Right lobe of liver (tissue), 6 donors: ENCODE measurements around the gene OAS3. TPM values are rescaled to one million over a fixed set of nuclear protein-coding genes. Genes with fewer than 3 reads are reported as not detected.

Experiments
- ATAC-seq, 4 donors: fragments of 200-7000 bp; cut with Tn5 transposase; one replicate each; pipeline ENCODE4 v1.9.1; 2020; ENCODE audit warnings: mild to moderate bottlenecking in 4 of 4, moderate library complexity in 4 of 4
- DNase-seq, 3 donors: peaks; one replicate each; pipeline ENCODE4 v3.0.0-alpha.2; 2020
- H3K27ac ChIP-seq, 3 donors: fragments of 200-600 bp; one replicate each; pipeline ENCODE4 v1.8.0; 2022
- H3K27me3 ChIP-seq, 2 donors: fragments of 200-600 bp; one replicate each; pipeline ENCODE4 v1.8.0; 2022
- H3K36me3 ChIP-seq, 4 donors: fragments of 200-600 bp; sonication (generic) in 1 of 4; one replicate each; pipeline versions ENCODE4 v1.5.1 to v1.8.0; 2017 to 2022; ENCODE audit warnings: control low read depth in 1 of 4
- H3K4me1 ChIP-seq, 4 donors: fragments of 200-600 bp; sonication (generic) in 1 of 4; one replicate each; pipeline versions ENCODE4 v1.5.1 to v1.8.0; 2017 to 2022; ENCODE audit warnings: control low read depth in 1 of 4
- H3K4me3 ChIP-seq, 3 donors: fragments of 200-600 bp; one replicate each; pipeline ENCODE4 v1.8.0; 2022
- H3K9me3 ChIP-seq, 4 donors: fragments of 200-600 bp; sonication (generic) in 1 of 4; one replicate each; pipeline versions ENCODE4 v1.5.1 to v1.8.0; 2017 to 2022; ENCODE audit warnings: control low read depth in 1 of 4
- POLR2A ChIP-seq: fragments of 450-650 bp; IDR thresholded peaks from one replicate; pipeline ENCODE4 v1.6.1; 2017; ENCODE audit warnings: antibody characterized with exemption, mild to moderate bottlenecking
- WGBS: methylation state at CpG from one replicate; pipeline ENCODE4 v1.1.6; 2018; ENCODE audit warnings: low coverage, low lambda C conversion rate; ENCODE audit not compliant: insufficient coverage; ENCODE audit errors: missing lambda C conversion rate; 5-methylcytosine and 5-hydroxymethylcytosine counted together
- intact Hi-C, 2 donors: fragments of 100-400 bp; cut with DNase I; formaldehyde crosslinking; loops; one replicate each; pipeline versions ENCODE4 v1.11.2 to v1.14.1; 2022
- total RNA-seq, 6 experiments: library from RNA; depleted of rRNA in 2 of 6; stranded (reverse); fragments of >200 nt in 2 of 6; fragmentation: NEBNext Ultra II Directional in 3 of 6; extraction: Animal tissue kit (Norgen Biotek cat#: 25700) in 3 of 6; gene quantifications; one replicate each; pipeline versions ENCODE4 v1.1.0 to v1.2.4, GENCODE V29; 2016 to 2023
- TF ChIP-seq, protein P1 (sequence below), 4 donors: fragments of 200-600 bp in 3 of 4; fragments of 450-650 bp in 1 of 4; IDR thresholded peaks; one replicate each; pipeline versions ENCODE4 v1.5.1 to v1.8.0; 2016 to 2022; ENCODE audit warnings: antibody characterized with exemption in 4 of 4, mild to moderate bottlenecking in 2 of 4
- donor health status: DM: no; HTN: yes; CAD: no.
- donor health status: DM: no; HTN: no; CAD: no.
- donor health status: DM: no; HTN: no; CAD: no.
- donor health status: DM: no; HTN: yes; CAD: no.
- donor health status: DM: no; HTN: yes; CAD: no.

The OAS3 gene
- total RNA-seq, 6 experiments from 2014 or later = 4.4 to 10.2 (median 7.2) TPM

DNA sequence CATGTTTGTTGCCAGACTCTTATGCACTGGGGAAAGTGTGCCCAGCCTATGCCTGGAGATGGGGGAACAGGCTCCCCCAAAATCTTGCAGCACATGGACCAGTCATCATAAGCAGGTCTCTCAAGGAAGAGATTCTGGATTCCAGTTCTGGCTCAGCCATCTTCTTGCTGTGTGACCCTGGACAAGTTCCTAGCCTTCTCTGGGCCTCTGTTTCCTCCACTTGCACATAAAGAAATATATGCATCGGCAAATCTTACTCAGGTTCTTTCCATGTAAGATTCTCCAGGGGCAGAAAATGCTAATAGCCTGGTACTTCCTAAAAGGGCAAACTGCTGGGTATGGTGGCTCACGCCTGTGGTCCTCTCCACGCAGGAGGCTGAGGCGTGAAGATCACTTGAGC is 7.2 kb downstream of the OAS3 start:
- no peak for TF ChIP-seq POLR2A
- TF ChIP-seq, protein P1, sequence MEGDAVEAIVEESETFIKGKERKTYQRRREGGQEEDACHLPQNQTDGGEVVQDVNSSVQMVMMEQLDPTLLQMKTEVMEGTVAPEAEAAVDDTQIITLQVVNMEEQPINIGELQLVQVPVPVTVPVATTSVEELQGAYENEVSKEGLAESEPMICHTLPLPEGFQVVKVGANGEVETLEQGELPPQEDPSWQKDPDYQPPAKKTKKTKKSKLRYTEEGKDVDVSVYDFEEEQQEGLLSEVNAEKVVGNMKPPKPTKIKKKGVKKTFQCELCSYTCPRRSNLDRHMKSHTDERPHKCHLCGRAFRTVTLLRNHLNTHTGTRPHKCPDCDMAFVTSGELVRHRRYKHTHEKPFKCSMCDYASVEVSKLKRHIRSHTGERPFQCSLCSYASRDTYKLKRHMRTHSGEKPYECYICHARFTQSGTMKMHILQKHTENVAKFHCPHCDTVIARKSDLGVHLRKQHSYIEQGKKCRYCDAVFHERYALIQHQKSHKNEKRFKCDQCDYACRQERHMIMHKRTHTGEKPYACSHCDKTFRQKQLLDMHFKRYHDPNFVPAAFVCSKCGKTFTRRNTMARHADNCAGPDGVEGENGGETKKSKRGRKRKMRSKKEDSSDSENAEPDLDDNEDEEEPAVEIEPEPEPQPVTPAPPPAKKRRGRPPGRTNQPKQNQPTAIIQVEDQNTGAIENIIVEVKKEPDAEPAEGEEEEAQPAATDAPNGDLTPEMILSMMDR (IDR thresholded peaks at IDR 0.05) = no peak
- no peaks in the 10 kb centered on the region for H3K9me3 ChIP-seq
- H3K4me3 ChIP-seq = no peak overlapping the region
- no peak for ATAC-seq
- 96% methylated on average over 2 of the region's 4 CpGs for WGBS
- H3K4me1 ChIP-seq = no peaks in the 10 kb centered on the region
- no peaks in the 10 kb centered on the region for H3K27me3 ChIP-seq
- intact Hi-C loops = no loop called here
- DNase-seq = no peak
- no peak overlapping the region for H3K27ac ChIP-seq
- H3K36me3 ChIP-seq = no peaks in the 10 kb centered on the region

DNA sequence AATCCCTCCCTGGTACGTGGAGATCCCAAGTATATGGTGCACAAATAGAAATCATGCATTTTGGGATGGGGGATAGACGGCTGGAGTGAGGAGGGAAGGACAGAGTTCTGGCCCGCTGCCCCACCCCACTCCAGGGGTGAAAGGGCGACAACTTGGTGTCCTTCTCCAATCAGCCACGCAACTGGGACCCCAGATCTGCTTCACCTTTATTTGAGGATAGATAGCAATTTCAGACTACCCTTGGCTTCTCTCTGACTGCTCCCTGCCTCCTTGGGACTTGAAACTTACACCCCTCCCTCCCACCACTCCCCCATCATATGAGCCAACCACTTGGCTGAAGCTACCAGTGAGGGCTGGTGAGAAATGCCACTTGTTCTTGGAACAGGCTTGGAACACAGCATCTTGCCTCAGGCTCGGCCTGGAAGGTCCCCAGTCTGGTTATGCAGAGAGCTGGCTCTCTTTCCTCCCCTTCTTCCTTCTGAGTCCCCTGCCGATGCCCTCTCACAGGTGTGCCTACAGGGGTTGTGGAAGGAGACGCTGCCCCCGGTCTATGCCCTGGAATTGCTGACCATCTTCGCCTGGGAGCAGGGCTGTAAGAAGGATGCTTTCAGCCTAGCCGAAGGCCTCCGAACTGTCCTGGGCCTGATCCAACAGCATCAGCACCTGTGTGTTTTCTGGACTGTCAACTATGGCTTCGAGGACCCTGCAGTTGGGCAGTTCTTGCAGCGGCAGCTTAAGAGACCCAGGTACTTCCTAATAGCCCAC is 8.1 kb downstream of the OAS3 start:
- H3K27ac ChIP-seq = no peak overlapping the region
- no peaks in the 10 kb centered on the region for H3K36me3 ChIP-seq
- DNase-seq (no peak), ATAC-seq (no peak)
- intact Hi-C loops = no loop called here
- no peaks in the 10 kb centered on the region for H3K4me1 ChIP-seq
- WGBS = 74% methylated on average over 5 of the region's 14 CpGs
- TF ChIP-seq, protein P1 (IDR thresholded peaks at IDR 0.05) = no peak
- TF ChIP-seq POLR2A = no peak
- H3K4me3 ChIP-seq = no peak overlapping the region
- no peaks in the 10 kb centered on the region for H3K9me3 ChIP-seq
- H3K27me3 ChIP-seq = no peaks in the 10 kb centered on the region

DNA sequence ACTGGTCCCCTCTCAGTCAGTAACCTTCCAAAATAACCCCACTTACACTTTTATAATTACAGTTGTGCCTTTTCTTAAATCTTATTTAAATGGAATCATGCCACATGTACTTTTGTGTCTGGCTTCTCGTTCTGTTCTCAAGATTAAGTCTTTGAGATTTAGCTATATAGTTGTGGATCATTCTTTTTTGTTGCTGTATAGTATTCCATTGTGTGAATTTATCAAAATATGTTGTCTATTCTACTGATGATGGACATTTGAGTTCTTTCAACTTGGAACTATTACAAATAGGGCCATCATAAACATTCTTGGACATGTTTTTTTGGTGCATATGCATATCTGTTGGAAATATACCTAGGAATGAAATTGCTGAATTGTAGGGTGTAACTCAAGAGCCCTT is 9.0 kb downstream of the OAS3 start:
- Histone ChIP-seq H3K27ac (no peak overlapping the region), H3K27me3 (no peaks in the 10 kb centered on the region), H3K9me3 (no peaks in the 10 kb centered on the region), H3K4me1 (no peaks in the 10 kb centered on the region), H3K36me3 (no peaks in the 10 kb centered on the region), H3K4me3 (no peak overlapping the region)
- TF ChIP-seq, protein P1 (IDR thresholded peaks at IDR 0.05) = no peak
- 33% methylated on average over 1 of the region's 1 CpG for WGBS
- intact Hi-C loops = no loop called here
- ATAC-seq (no peak), DNase-seq (no peak)

DNA sequence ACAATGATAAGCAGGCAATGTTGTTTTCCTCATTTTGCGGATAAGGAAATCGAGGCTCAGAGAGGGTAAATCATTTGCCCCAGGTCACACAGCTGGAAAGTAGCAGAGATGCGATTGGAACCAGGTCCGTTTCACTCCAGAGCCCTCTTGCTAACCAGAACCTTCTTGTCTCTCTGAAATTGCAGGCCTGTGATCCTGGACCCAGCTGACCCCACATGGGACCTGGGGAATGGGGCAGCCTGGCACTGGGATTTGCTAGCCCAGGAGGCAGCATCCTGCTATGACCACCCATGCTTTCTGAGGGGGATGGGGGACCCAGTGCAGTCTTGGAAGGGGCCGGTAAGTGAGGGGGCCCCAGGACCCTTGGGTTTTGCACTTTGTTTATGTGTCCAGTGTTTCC is 9.5 kb downstream of the OAS3 start:
- no peak overlapping the region for H3K4me3 ChIP-seq
- intact Hi-C loops = no loop called here
- no CpG with 5 or more reads among the region's 5 CpGs for WGBS
- DNase-seq (no peak), ATAC-seq (no peak)
- no peaks in the 10 kb centered on the region for H3K4me1 ChIP-seq
- no peak for TF ChIP-seq POLR2A
- TF ChIP-seq, protein P1 (IDR thresholded peaks at IDR 0.05) = no peak
- no peaks in the 10 kb centered on the region for H3K9me3 ChIP-seq
- H3K36me3 ChIP-seq = no peaks in the 10 kb centered on the region
- no peaks in the 10 kb centered on the region for H3K27me3 ChIP-seq
- no peak overlapping the region for H3K27ac ChIP-seq
